Diencephalon (tissue), 1 donor: Measurements from ENCODE around the gene STK24. TPM values are rescaled to one million over a fixed set of nuclear protein-coding genes. Genes with fewer than 3 reads are reported as not detected.

Source experiments
- total RNA-seq: library from RNA; depleted of rRNA; stranded (reverse); fragments of >200 nt; gene quantifications from one replicate; pipeline ENCODE4 v1.2.3, GENCODE V29; 2014

The STK24 gene
- 38.1 TPM for total RNA-seq

GRCh38 chr13:98576963-98577835 lies at the start of gene STK24:
Gene STK24 (minus strand): TSS chr13:98577107. CDS start chr13:98576786, 321 bp downstream.

Other genes starting within 250 kb of the STK24 start
- gene SLC15A1, start 175.6 kb upstream of the STK24 start, total RNA-seq, result not detected